Sciatic nerve (tissue), 2 donors: ENCODE data around the gene OR4E1. TPM values are rescaled to one million over a fixed set of nuclear protein-coding genes. Genes with fewer than 3 reads are reported as not detected.
"Not testable (repeated sequence)": the region's sequence is repeated elsewhere in the genome, so short reads cannot be mapped to it uniquely, and the experiment has no call there.

Experiments
- ATAC-seq: fragments of 200-7000 bp; cut with Tn5 transposase; one replicate; pipeline ENCODE4 v1.9.1; 2020; ENCODE audit warnings: mild to moderate bottlenecking, moderate library complexity
- DNase-seq: peaks from one replicate; pipeline ENCODE4 v3.0.0-alpha.2; 2020; ENCODE audit warnings: low spot score
- intact Hi-C: fragments of 100-400 bp; cut with DNase I; formaldehyde crosslinking; loops from one replicate; pipeline ENCODE4 v1.14.2; 2022
- total RNA-seq: library from RNA; stranded (reverse); fragmentation: NEBNext Ultra II Directional; extraction: Animal tissue kit (Norgen Biotek cat#: 25700); gene quantifications from one replicate; pipeline ENCODE4 v1.2.1, GENCODE V29; 2021
- donor health status: DM: no; HTN: no; CAD: no.
- donor health status: DM: no; HTN: no; CAD: no.

OR4E1 gene, protein sequence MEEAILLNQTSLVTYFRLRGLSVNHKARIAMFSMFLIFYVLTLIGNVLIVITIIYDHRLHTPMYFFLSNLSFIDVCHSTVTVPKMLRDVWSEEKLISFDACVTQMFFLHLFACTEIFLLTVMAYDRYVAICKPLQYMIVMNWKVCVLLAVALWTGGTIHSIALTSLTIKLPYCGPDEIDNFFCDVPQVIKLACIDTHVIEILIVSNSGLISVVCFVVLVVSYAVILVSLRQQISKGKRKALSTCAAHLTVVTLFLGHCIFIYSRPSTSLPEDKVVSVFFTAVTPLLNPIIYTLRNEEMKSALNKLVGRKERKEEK
- not detected for total RNA-seq

DNA sequence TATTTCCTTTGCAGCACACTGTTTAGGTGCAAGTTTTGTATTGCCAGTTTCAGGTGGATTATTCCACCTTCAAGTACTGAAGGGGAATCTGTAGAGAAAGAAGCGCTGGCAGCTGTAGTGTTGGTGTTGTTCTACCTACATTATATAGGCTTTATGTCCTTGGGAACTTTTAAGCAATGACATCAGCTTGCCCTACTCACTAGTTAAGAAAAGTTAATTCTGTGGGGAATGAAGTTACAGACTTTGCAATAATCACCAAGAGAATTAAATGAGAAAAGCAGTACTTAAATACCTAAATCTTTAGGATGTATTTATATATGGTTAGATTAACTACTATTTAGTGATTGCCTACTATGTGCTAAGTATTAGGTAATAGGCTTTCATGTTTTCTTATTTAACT is at the start of gene OR4E1:
Gene OR4E1, minus strand, starts transcription at position 101 of the 400 bp plus-strand sequence. CDS start 2,883 bp downstream, outside the sequence.
- DNase-seq (no peak), ATAC-seq (no peak)
- intact Hi-C loops: no loop called here

DNA sequence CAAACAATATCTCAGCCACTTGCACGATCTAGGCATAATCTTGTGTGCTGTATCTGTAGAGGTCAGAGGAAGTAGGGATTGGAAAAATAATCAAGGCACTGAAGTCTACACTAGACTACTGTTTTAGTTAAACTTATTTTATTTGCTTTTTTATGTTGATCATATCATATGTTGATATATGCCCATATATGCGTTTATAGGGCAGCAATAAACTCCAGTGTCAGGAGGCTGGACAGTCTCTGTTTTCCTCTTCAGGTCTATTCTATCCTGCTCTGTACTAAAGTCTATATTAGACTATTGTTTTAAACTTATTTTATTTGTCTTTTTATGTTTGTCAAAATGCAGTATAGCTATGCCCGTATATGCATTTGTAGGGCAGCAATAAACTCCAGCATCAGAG is 47.9 kb upstream of the OR4E1 start:
- intact Hi-C loops: no loop called here
- DNase-seq (no peak), ATAC-seq (no peak)

DNA sequence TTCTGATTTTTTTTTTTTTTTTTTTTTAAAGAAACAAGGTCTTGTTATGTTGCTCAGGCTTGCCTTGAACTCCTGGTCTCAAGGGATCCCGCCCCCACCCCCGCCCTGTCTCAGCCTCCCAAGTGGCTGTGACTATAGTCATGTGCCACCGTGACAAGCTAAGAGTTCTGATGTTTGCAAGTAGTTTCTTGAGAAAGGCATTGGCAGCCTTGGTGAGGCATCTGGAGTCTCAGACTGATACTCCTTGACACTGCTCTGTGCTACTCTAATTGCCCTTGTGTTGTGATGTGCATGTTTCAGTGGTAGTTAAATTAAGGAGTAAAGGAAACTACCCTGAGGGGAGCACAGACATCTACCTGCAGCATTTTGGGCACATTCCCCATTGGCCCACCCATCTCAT is 46.2 kb upstream of the OR4E1 start:
- no peak for DNase-seq
- intact Hi-C loops: no loop called here
- no peak for ATAC-seq

DNA sequence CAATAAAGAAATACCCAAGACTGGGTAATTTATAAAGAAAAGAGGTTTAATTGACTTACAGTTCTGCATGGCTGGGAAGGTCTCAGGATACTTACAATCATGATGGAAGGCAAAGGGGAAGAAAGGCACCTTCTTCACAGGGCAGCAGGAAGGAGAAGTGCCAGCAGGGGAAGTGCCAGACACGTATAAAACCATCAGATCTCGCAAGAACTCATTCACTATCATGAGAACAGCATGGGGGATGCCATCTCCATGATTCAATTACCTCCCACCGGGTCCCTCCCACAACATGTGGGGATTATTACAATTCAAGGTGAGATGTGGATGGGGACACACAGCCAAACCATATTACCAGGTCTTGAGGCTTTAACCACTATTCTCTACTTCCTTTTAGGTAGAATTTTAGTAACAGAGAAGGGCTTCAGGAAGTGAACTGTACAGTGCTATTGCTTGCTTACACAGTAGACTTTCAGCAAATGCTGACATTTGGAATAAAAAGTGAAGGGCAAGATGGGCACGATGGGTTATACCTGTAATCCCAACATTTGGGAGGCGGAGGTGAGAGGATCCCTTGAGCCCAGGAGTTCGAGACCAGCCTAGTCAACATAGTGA is 40.8 kb upstream of the OR4E1 start:
- DNase-seq (no peak), ATAC-seq (no peak)
- intact Hi-C loops: no loop called here

DNA sequence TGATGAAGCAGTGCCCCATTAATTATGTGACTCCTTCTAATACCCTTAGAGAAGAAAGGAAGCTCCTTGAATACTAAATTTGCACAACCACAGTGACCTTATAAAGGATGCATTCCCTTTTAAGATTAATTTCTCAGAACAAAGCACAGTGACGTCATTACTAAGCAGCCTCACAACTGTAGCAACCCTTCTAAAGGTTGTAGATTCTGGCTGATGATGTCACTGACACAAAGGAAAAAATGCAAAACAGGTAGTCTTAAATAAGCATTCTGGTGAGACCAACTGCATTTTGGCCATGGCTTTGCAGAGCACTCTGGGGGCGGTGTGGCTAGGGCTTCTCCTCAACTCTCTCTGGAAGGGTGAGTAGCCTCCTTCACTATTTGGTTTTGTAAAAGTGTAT is 38.4 kb upstream of the OR4E1 start:
- DNase-seq (no peak), ATAC-seq (no peak)
- intact Hi-C loops: no loop called here

DNA sequence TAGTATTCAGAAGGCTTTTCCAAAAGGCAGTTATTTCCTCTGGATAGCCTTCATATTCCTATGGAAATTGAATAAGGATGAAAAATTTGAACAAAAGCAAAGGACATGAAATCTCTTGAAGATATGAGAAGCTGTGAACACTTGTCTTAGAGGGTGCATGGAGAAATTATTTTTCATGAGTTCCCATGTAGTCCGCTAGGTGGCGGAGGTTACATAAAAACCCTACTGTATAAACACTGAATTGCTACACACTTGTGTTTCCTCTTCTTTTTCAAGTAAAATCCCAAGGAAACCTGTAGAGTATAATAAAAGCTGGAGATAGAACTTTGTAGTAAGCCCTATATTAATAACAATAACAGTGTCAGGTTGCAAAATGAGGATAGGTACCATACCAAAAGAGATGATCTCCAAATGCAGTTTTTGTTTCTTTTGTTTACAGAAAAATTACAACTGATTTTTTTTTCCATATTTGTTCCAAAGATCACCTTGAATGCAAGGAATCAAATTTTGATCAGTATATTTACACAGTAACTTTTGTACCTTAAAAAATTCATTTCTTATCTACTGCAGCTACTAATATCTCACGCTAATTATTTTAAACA is 37.8 kb upstream of the OR4E1 start:
- intact Hi-C loops: no loop called here
- ATAC-seq: no peak
- no peak for DNase-seq

DNA sequence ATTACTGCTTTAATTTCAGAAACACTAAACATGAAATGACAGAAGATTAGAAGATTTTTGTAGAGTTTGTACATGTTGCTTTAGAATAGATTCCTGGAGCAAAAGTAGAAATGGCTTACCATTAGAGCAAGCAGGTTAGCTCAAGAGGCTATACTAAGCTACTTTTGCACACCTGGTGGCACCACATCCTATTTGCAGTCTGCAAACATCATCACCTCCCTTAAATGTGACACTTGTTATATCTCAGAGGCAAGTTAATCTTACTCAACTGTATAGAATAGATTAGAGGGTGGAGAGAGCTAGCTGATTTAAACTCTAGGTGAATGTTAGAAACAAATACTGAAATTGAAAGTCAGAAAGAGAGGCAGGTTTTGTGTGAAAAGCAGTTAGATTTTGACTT is 30.7 kb upstream of the OR4E1 start:
- intact Hi-C loops: no loop called here
- DNase-seq (no peak), ATAC-seq (no peak)

DNA sequence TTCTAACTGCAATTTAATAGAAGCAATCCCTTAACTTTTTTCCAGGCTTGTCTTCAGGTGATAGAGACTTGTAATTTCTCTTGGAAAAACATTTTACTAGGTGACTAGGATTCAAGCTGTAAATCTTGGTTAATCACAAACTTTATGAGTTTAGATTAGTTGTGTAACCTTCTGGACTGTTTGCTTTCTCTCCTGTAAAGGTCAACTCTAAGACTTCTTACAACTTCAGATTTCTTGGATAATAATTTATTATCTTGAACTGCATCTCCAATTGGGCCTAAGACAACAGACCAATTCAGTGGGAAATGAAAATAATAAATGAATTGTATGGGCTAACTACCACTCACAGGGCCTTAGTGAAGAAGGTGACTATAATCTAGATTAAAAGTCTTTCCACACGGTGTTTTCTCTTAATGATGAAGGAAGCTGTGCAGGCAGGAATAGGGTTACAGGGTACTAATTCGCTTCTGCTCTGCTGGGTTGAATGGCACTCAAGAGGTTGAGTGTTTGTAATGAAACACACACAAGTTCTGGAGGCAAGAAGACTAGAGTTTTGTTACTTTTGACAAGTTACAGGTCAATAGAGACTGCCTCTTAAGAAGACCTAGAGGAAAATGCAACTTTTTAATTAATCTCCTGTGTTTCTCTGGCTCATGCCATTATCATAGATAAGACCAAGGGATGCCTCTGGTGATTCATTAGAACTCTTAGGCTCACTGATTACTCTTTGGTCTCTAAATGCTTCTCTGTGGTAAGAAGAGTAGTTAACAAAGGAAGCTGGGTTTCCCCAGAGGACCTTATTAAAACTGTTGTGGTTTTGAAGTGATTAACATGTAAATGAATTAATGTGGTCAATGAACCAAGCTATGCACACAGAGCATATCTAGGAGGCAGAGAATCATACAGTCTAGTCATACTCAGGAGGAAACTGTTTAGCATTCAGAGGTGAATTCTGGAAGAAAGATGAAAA is 30.0 kb upstream of the OR4E1 start:
- no peak for ATAC-seq
- intact Hi-C loops: no loop called here
- DNase-seq: no peak

DNA sequence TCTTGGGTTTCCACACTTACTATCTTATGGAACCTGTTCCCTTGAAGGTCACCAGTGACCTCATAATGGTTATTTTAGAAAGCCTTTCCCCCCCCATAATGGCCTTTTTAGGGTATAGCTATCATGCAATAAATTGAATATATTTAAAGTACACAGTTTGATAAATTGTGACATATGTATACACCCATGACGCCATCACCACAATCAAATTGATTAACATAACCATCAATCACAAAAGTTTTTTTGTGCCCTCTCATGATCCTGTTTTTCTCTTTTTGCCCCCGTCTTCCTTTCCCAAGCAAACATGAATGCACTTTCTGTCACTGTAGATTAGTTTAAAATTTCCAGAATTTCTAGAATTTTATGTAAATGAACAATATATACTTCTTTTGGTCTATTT is 28.7 kb upstream of the OR4E1 start:
- no peak for ATAC-seq
- intact Hi-C loops: no loop called here
- DNase-seq: no peak

DNA sequence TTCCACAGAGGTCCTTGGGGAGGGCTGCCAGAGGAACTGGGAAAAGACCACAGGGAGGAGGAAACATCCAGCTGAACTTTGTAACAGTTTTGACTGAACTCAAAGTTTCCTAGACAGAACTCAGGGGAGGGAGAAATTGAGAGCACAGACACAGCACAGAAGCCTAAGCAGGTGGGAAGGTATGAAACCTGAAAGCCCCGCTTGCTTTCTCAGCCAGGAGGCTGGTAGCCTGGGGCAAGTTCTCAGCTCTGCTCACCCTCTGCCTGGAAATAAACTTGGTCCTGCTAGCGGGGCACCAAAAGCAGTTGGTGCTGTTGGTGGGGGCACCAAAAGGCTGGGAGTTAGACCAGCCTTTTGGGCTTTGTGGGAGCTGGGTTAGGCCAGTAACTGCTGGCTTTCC is 25.9 kb upstream of the OR4E1 start:
- intact Hi-C loops: no loop called here
- no peak for ATAC-seq
- DNase-seq: no peak

DNA sequence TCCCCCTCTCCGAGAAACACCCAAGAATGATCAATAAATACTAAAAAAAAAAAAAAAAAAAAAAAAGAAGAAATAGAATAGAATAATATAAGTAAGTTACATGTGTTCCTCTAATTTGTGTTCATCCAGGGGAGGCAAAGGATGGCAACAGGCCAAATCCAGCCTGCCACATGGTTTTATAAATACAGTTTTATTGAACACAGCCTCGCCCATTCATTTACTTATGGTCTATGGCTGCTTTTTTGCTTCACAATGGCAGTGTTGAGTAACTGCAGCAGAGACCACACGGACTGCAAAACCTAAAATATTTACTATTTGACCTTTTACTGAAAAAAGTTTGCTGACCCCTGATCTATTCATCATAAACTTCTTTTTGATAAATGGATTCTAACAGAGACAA is 24.9 kb upstream of the OR4E1 start:
- DNase-seq, intact Hi-C loops, ATAC-seq: not testable (repeated sequence)

DNA sequence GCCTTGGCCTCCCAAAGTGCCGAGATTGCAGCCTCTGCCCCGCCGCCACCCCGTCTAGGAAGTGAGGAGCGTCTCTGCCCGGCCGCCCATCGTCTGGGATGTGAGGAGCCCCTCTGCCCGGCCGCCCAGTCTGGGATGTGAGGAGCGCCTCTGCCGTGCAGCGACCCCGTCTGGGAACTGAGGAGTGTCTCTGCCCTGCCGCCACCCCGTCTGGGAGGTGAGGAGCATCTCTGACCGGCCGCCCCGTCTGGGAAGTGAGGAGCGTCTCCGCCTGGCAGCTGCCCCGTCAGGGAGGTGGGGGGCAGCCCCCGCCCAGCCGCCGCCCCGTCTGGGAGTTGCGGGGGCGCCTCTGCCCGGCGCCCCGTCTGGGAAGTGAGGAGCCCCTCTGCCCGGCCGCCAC is 24.0 kb upstream of the OR4E1 start:
- intact Hi-C loops, DNase-seq, ATAC-seq: not testable (repeated sequence)

DNA sequence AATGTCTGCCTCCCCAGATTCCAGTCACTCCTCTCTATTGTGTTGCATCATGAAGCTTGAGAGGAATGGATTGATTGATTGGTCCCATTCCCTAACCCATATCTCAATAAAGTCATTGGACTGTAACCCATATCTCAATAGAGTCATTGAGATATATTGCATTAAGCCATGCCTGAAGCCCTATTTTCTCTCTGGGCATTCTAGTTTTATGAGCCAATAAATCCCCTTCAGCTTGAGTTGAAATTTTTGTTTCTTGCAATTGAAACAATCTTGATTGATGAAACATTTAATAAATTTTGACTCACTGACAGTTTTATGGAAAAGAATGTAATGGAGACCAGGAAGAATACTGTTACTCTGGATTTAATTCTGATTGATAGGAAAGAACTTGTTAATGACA is 20.8 kb upstream of the OR4E1 start:
- intact Hi-C loops: no loop called here
- no peak for ATAC-seq
- no peak for DNase-seq

DNA sequence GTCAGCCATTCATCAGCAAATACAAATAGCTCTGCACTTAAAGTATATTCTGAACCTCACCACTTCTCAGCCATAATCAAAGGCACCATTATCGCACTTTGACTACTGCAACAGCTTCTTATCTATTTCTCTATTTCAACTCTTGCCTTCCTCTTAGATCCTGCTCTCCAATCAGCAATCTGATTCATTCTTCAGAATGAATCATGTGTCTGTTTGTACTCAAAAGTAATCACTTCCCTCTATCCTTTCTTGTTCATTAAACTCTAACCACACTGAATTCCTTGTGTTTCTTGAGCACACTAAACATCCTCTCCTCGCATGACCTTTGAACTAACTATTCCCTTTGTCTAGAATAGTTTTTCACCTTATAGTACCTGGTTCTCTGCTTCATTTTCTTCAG is 12.8 kb upstream of the OR4E1 start:
- ATAC-seq (no peak), DNase-seq (no peak)
- intact Hi-C loops: no loop called here

DNA sequence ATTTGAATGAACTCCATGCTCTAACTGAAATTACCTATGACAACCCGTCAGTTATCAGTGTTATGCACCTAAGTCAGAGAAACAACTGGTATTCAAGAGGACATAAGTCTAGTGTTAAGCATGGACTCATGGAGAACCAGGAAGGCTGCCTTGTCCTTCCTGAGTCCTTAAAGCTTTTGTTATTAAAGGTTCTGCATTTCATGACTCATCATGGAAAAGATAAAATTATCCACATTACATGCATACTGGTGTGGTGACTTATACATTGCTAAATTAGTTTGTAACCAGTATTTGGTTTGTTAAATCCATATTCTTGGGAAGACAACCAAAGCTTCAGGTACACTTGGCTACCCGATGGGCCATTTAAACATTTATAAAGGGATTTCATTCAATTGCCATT is 6.5 kb upstream of the OR4E1 start:
- intact Hi-C loops: no loop called here
- no peak for DNase-seq
- ATAC-seq: no peak

DNA sequence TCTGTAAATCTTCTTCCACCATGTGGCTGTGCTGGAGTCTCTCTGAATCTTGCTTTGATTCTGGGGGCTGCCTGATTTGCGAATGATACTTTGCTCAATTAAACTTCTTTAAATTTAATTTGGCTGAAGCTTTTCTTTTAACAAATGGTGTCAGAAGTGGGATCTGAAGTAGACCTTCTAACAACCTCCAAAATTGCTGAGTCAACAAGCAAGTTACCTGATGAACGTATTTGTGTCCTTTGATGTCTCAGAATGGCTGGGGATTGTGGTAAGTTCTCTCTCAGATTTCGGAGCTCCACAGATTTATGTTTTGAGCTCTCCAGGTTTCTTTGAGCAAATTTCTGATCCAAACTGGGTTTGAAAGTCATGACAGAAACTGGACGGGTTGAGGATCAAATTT is 1.9 kb upstream of the OR4E1 start:
- ATAC-seq (no peak), DNase-seq (no peak)
- intact Hi-C loops: no loop called here

DNA sequence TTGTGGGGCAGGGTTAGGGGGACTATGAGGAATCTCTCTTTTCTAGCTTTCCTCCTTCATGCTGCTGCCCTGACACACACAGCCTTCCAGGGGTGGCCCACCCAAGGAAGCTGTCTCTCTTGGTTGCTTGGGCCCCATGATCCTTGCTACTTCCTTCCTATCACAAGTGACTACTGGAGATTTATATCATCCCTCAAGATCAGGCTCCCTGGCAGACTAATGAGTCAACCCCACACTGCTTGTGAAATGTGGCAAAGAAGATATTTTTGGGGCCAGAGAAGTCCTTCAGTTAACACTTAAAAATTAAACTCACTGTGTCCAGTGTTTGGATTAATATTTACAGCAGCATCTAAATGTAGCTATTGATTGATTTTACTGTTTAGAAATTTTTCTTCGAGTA is 1.5 kb downstream of the OR4E1 start:
- DNase-seq (no peak), ATAC-seq (no peak)
- intact Hi-C loops: no loop called here

DNA sequence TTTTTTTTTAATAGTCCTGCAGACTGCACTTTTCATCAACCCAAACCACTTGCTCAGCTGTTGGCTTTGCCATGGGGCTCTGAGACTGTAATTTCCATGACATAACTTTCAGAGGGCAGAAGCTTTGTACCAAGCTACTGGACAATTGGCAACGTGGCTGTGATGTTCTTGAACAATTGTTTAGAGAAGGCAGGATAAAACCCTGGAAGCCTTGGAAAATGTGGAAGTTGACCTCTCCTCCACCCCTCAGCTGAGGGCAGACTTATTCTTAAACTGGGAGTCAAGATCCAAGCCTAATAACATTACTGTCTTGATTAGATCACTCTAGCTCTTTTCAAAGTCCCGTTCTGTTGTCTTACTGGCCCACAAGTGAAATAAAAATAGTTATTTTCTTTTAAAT is 2.2 kb downstream of the OR4E1 start:
- DNase-seq: no peak
- no peak for ATAC-seq
- intact Hi-C loops: no loop called here

DNA sequence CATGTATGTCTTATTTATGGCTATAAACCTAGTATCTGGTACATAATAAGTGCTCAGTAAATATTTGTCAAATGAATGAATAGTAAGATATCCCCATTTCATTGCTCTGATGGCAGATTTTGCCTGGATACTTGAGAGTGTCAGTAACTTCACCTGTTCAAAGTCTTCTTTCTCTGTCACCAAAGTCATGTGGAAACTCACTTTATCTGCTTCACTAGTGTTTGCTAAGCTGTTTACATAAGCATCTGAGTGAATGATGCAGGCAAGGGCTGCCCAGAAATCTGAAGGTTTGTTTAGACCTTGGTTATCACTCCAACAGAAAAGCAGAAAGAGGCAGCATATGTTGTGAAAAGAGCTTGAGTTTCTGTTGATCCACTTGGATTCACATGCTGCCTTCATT is 4.3 kb downstream of the OR4E1 start:
- ATAC-seq: no peak
- intact Hi-C loops: no loop called here

DNA sequence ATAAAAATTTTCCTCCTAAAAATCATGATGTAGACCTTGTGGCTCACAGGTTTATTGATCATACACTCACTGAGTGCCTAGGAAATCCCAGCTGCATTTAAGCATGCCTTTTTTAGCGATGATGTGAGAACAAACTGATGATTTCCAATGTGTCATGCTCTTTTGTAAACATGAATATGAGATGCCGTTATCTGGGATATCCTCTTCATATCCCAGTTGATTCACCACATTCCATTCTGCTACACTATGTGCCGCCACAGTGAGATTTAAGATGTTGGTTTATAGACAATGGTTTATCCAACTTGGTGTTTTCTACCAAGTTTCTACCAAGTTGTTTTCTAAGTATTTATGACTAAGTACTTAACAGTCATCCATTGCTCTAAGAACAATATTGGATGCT is 5.2 kb downstream of the OR4E1 start:
- intact Hi-C loops: no loop called here
- ATAC-seq (no peak), DNase-seq (no peak)

More for the DNA sequence above, 4.3 kb downstream of the OR4E1 start:
- DNase-seq: no peak
